GM12878 (cell line): ENCODE measurements around the gene GPR179. TPM values are rescaled to one million over a fixed set of nuclear protein-coding genes. Genes with fewer than 3 reads are reported as not detected.

Source experiments
- ATAC-seq: fragments of 200-7000 bp; cut with Tn5 transposase; 3 replicates; pipeline ENCODE4 v1.9.1; 2020; ENCODE audit warnings: mild to moderate bottlenecking, moderate library complexity
- BruUV-seq: library from RNA; stranded (reverse); fragments of 400-500 nt; replicated peaks from 2 replicates; lab custom pipeline; 2021; lab: Mats Ljungman, UMichigan
- CTCF ChIA-PET: fragments of 300-600 bp; sonication (Branson Sonifier 250); formaldehyde crosslinking; extraction: SDS; loops from one replicate; lab custom pipeline; 2021; ENCODE audit warnings: inconsistent platforms; lab: Yijun Ruan, JAX
- POLR2A ChIA-PET: fragments of 350-600 bp; formaldehyde crosslinking; extraction: SDS; loops from one replicate; lab custom pipeline; 2021; ENCODE audit warnings: inconsistent platforms; lab: Charles Lee
- RAD21 ChIA-PET: fragments of 300-600 bp; sonication (Branson Sonifier 250); formaldehyde crosslinking; loops from one replicate; lab custom pipeline; 2023; ENCODE audit warnings: antibody characterized with exemption; ENCODE audit not compliant: unreplicated experiment; lab: Charles Lee
- SMC1A ChIA-PET: fragments of 300-600 bp; sonication (Branson Sonifier 250); formaldehyde crosslinking; loops from one replicate; lab custom pipeline; 2023; ENCODE audit not compliant: unreplicated experiment, uncharacterized antibody; lab: Charles Lee
- DNase-seq: peaks from one replicate; pipeline ENCODE4 v3.0.0-alpha.2; 2011; ENCODE audit warnings: low read depth, low spot score
- FAIRE-seq: peaks from 3 replicates; lab custom pipeline; 2011; peaks lifted over from hg19 to GRCh38; lab: Jason Lieb, UNC
- H2AFZ ChIP-seq: 2 replicates; pipeline ENCODE4 v1.6.0; 2011; ENCODE audit warnings: low read depth, low read length, control low read depth; ENCODE audit not compliant: control insufficient read depth
- H3K27ac ChIP-seq: 2 replicates; pipeline ENCODE4 v1.5.1; 2011; ENCODE audit warnings: control low read depth; ENCODE audit not compliant: control insufficient read depth, insufficient read depth
- H3K27me3 ChIP-seq, 2 experiments: replicated peaks in 1 of 2; 2 replicates each; pipeline versions ENCODE4 v1.6.0 to v1.6.1; 2011; ENCODE audit warnings: low read length in 1 of 2; ENCODE audit not compliant: control insufficient read depth in 2 of 2, insufficient read depth in 2 of 2
- H3K36me3 ChIP-seq, 2 experiments: 2 replicates each; pipeline ENCODE4 v1.5.1; 2011; ENCODE audit warnings: low read length in 1 of 2; ENCODE audit not compliant: control insufficient read depth in 2 of 2, insufficient read depth in 2 of 2
- H3K4me1 ChIP-seq: 2 replicates; pipeline ENCODE4 v1.6.1; 2011; ENCODE audit warnings: mild to moderate bottlenecking, low read length, moderate library complexity, mixed read lengths; ENCODE audit not compliant: control insufficient read depth, insufficient read depth
- H3K4me2 ChIP-seq: 2 replicates; pipeline ENCODE4 v1.6.0; 2011; ENCODE audit warnings: control low read depth; ENCODE audit not compliant: control insufficient read depth, insufficient read depth
- H3K4me3 ChIP-seq: fragments of 200-600 bp; sonication (generic); 2 replicates; pipeline ENCODE4 v1.5.1; 2016
- H3K79me2 ChIP-seq: 2 replicates; pipeline ENCODE4 v1.6.0; 2011; ENCODE audit warnings: low read length; ENCODE audit not compliant: control insufficient read depth, insufficient read depth
- H3K9ac ChIP-seq: 2 replicates; pipeline ENCODE4 v1.8.0; 2011; ENCODE audit warnings: low read length, control low read depth, mixed read lengths; ENCODE audit not compliant: control insufficient read depth, insufficient read depth
- H3K9me3 ChIP-seq: replicated peaks from 3 replicates; pipeline ENCODE4 v1.5.1; 2011; ENCODE audit warnings: mild to moderate bottlenecking, low read length; ENCODE audit not compliant: control insufficient read depth, insufficient read depth
- H4K20me1 ChIP-seq: 2 replicates; pipeline ENCODE4 v1.6.0; 2011; ENCODE audit not compliant: control insufficient read depth, insufficient read depth
- ATF2 ChIP-seq: IDR thresholded peaks from 2 replicates; pipeline ENCODE4 v1.6.1; 2012; ENCODE audit warnings: low read length, inconsistent platforms
- CHD1 ChIP-seq: IDR thresholded peaks from 2 replicates; pipeline ENCODE4 v1.6.1; 2012; ENCODE audit warnings: low read depth, low read length, improper control_type of control experiment
- CTCF ChIP-seq, 3 experiments: IDR thresholded peaks in 2 of 3; conservative IDR thresholded peaks in 1 of 3; 2 replicates each; pipeline ENCODE4 v1.5.1; 2011; ENCODE audit warnings: low read depth in 3 of 3, low read length in 3 of 3, mild to moderate bottlenecking in 3 of 3, control low read depth in 2 of 3, moderate library complexity in 2 of 3, inconsistent platforms in 1 of 3, mixed read lengths in 1 of 3; ENCODE audit not compliant: control insufficient read depth in 2 of 3, insufficient read depth in 1 of 3; ENCODE audit errors: extremely low read depth in 1 of 3
- NKRF ChIP-seq: fragments of 450-650 bp; conservative IDR thresholded peaks from 2 replicates; pipeline ENCODE4 v1.6.1; 2017; ENCODE audit warnings: mild to moderate bottlenecking, moderate library complexity
- NR2C1 ChIP-seq: fragments of 450-650 bp; IDR thresholded peaks from 2 replicates; pipeline ENCODE4 v1.6.1; 2017; ENCODE audit warnings: antibody characterized with exemption, mild to moderate bottlenecking, moderate library complexity
- POLR2AphosphoS5 ChIP-seq: IDR thresholded peaks from 2 replicates; pipeline ENCODE4 v1.6.1; 2011; ENCODE audit warnings: mild to moderate bottlenecking, low read length, inconsistent platforms
- RAD21 ChIP-seq: IDR thresholded peaks from 2 replicates; pipeline ENCODE4 v1.6.1; 2011; ENCODE audit warnings: mild to moderate bottlenecking, low read depth, low read length, moderate library complexity; ENCODE audit not compliant: insufficient read depth
- SREBF1 ChIP-seq: IDR thresholded peaks from 2 replicates; pipeline ENCODE4 v1.6.1; 2012; ENCODE audit warnings: mild to moderate bottlenecking, low read length
- YY1 ChIP-seq: IDR thresholded peaks from 2 replicates; pipeline ENCODE4 v1.6.1; 2011; ENCODE audit warnings: low read depth, mild to moderate bottlenecking, low read length
- ZBTB11 ChIP-seq: fragments of 450-650 bp; formaldehyde crosslinking; IDR thresholded peaks from 2 replicates; pipeline ENCODE4 v1.5.0; 2022; ENCODE audit warnings: mild to moderate bottlenecking, missing genetic modification characterization
- ZNF622 ChIP-seq: fragments of 450-650 bp; IDR thresholded peaks from 2 replicates; pipeline ENCODE4 v1.6.1; 2017; ENCODE audit warnings: mild to moderate bottlenecking, inconsistent platforms
- WGBS: methylation state at CpG from one replicate; pipeline ENCODE4 v1.1.6; 2016; ENCODE audit warnings: low lambda C conversion rate; ENCODE audit not compliant: insufficient replicate concordance, insufficient coverage; ENCODE audit errors: missing lambda C conversion rate; 5-methylcytosine and 5-hydroxymethylcytosine counted together
- in situ Hi-C: fragments of 300-500 bp; cut with MboI; formaldehyde crosslinking; loops from 9 replicates; pipeline ENCODE4 v1.14.3; 2018; ENCODE audit warnings: mixed read lengths
- intact Hi-C: fragments of 100-400 bp; cut with micrococcal nuclease; formaldehyde crosslinking; loops from one replicate; pipeline ENCODE4 v1.14.2; 2022; ENCODE audit not compliant: unreplicated experiment
- polyA plus RNA-seq, 11 experiments: library from polyadenylated mRNA; depleted of rRNA in 4 of 11; unstranded in 6 of 11; stranded (reverse) in 5 of 11; fragments of >200 nt; fragmentation: Nextera tagmentation in 4 of 11; fragmentation: Illumina TruSeq in 1 of 11; extraction: Ambion mirVana in 4 of 11; extraction: Trizol in 1 of 11; gene quantifications; 1 replicate in 1 of 11; 2 replicates in 10 of 11; pipeline versions ENCODE4 v1.2.1 to v1.2.3, GENCODE V29; 2011 to 2016; ENCODE audit warnings: inconsistent platforms in 2 of 11, missing spikeins in 2 of 11, low read depth in 1 of 11
- total RNA-seq, 4 experiments: library from RNA; depleted of rRNA in 3 of 4; stranded (reverse); fragments of >200 nt in 3 of 4; fragmentation: Illumina TruSeq in 1 of 4; extraction: Trizol in 1 of 4; gene quantifications; 2 replicates each; pipeline versions ENCODE4 v1.2.1 to v1.2.3, GENCODE V29; 2013 to 2021

GPR179 gene
- total and polyA plus RNA-seq, 10 of the 15 experiments (the other 5 are each of a cell fraction or from before 2014, with no cell fraction given): under 0.01 to 0.08 (median 0.01) TPM; not detected in 3

- BruUV-seq: no TSS peak
Observed at GRCh38 chr17:38336838-38337237, 6.9 kb downstream of the GPR179 start.

More at GRCh38 chr17:38336838-38337237, 6.9 kb downstream of the GPR179 start:
- no peak for FAIRE-seq
- H3K36me3 ChIP-seq: no peaks in the 10 kb centered on the region
- no peaks in the 10 kb centered on the region for H3K4me1 ChIP-seq
- no peak for DNase-seq
- no peak overlapping the region for H2AFZ ChIP-seq
- TF ChIP-seq NKRF (no peak), RAD21 (no peak), ATF2 (no peak), YY1 (no peak), CHD1 (no peak), ZBTB11 (no peak), ZNF622 (no peak), NR2C1 (no peak), CTCF (IDR thresholded peaks at IDR 0.05 in 2 of 3, conservative IDR thresholded peaks at IDR 0.05 in 1 of 3; ENCODE audit: control insufficient read depth in 2 of 3, extremely low read depth in 1 of 3, insufficient read depth in 1 of 3, low read depth in 3 of 3, low read length in 3 of 3) (no peak), SREBF1 (no peak), POLR2AphosphoS5 (no peak)
- intact Hi-C loops (no loop called here), in situ Hi-C loops (no loop called here)
- 68% methylated on average over 11 of the region's 11 CpGs for WGBS
- CTCF ChIA-PET: interaction anchor here (1.2 kb wide), 1 partner anchor 77 kb away, joined by 4 read pairs; no protein-coding TSS in a partner anchor
- H4K20me1 ChIP-seq: no peaks in the 10 kb centered on the region
- no peak overlapping the region for H3K9ac ChIP-seq
- no peaks in the 10 kb centered on the region for H3K9me3 ChIP-seq
- RAD21 ChIA-PET: no interaction called here
- no peaks in the 10 kb centered on the region for H3K79me2 ChIP-seq
- no peak overlapping the region for H3K27ac ChIP-seq
- ATAC-seq: no peak
- H3K4me2 ChIP-seq: no peak overlapping the region
- no peak overlapping the region for H3K4me3 ChIP-seq
- POLR2A ChIA-PET: interaction anchor here (0.6 kb wide), 1 partner anchor 14 kb away, joined by 3 read pairs; no protein-coding TSS in a partner anchor
- SMC1A ChIA-PET: no interaction called here
- no peaks in the 10 kb centered on the region for H3K27me3 ChIP-seq
